NK-92 (cell line): Measurements from ENCODE around the gene SLC17A7.

Source experiments
- DNase-seq: peaks from one replicate; lab custom pipeline; 2025; ENCODE audit not compliant: unreplicated experiment; lab: John Stamatoyannopoulos, UW

Gene SLC17A7

DNA sequence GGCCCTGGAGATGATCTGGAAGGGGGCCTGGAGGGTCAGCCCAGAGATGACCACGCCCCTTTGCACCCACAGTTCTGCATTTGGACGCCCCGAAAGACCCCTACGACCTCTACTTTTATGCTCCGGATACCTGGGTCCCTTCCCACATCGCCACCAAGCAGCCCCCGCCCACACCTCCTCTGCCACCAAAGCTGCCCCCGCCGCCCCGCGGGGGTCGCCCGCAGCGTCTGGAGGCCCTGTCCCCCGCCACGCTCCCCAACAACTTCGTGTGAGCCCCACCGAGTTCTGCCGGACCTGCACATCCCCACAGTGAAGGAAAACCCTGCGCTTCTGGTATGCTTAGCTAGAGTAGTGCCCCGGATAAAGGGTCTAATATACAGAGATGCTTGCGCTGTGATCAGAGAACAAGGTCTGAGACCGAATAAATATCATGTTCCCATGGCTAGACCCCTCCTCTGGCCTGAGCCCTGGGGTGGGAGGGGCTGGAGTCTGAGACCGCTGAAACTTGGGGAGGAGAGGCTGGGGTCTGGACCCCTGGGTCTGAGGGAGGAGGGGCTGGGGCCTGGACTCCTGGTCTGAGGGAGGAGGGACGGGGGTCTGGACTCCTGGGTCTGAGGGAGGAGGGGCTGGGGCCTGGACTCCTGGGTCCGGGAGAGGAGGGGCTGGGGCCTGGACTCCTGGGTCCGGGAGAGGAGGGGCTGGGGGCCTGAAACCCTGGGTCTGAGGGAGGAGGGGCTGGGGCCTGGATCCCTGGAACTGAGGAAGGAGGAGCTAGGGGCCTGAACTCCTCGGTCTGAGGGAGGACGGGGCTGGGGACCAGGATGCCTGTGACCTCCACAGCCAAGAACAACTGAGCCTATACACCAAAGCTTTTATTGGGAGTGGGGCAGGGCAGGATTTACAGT lies 12.5 kb downstream of the SLC17A7 start:
- no peak for DNase-seq

DNA sequence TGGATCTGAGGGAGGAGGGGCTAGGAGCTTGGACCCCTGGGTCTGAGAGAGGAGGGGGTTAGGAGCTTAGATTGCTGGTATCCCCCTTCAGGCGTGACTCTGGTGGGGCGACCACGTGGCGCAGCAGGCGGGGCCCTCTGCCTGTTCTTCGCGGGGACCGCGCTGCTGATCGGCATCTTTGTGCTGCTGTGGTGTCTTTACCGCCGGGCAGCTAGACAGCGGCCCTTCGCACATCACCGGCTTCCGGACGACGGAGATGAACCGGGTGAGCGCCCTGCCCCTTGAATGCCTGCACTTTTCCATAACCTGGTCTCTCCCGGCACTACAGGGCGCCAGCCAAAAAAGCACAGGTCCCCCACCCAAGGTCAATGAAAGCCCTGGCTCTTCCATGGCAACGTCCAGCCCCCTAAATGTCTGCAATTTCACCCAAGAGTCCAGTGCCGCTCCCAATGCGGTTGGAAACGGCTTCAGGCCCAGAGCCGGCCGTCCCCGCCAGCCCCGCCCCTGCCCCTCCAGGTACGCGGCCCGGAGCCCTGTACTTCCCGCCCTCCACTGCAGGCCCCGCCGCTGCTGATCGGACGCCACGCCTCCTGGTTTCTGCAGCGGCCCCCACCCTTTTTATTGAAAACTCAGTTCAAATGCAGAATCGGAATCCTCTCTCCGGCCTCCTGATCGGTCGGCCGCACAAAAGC lies 13.3 kb downstream of the SLC17A7 start:
- no peak for DNase-seq

DNA sequence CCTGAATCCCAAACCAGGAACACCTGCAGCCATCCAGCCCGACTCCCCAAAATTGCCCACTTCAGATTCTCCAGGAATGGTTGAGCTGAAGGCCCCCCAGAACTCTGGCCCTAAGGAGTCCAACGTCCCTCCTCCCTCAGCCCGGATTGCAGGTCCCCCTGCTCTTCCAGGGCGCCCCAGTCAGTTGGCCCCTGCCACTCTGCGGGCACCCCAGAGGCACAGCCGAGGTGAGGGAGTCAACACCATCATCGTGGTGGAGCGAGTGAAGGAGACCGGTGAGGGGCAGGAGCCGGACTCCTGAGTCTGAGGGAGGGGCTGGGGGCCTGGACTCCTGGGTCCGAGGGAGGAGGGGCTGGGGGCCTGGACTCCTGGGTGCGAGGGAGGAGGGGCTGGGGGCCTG lies 14.0 kb downstream of the SLC17A7 start:
- no peak for DNase-seq

DNA sequence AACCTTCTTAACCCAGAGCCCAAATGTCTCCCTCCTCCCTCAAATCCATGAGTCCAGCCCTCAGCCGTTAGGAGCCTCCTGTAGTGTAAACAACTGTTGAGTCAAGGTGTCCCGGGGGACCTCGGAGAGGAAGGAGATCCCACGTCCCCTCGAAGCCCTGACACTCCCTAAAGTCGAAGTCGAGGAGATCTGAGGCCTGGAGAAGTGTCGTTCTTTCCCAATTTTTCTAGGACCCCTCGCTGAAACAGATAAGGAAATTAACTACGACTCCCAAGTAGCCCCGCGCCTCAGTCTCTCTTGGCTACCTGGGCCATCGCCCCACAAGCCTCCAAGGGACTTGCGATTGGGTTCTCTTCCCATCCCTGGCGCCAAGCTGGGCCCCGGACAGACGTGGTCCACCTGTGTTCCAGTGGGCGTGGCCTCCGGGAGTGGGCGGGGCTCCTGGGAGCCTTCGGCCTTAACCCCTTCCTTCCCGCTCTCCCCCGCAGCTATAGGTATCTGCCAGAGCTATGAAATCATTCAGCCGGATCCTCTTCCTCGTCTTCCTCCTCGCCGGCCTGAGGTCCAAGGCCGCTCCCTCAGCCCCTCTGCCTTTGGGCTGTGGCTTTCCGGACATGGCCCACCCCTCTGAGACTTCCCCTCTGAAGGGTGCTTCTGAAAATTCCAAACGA lies 15.3 kb downstream of the SLC17A7 start:
- no peak for DNase-seq

DNA sequence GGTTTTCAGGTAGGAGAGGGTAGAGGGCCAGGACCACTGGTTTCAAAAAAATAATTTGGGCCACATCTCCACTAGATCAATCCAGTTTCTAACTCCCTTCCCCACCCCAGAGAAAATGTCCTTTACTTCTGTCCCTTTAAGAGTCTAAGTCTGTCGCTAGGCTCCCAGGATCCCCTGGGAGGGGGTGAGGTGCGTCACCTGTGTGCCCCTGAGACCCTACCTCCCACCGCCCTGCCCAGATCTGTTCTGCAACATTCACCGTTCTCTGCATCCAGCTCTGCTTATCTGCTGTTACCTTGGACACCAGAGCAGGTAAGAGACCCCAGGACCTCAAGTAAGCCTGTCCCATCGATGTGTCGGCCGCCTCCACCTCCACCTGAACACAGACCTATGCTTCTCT lies 16.1 kb downstream of the SLC17A7 start, which contains the start of gene GFY:
TSS of gene GFY (plus strand) at position 211 of the 400 bp plus-strand sequence. CDS start 1,043 bp downstream, outside the sequence.
- no peak for DNase-seq

DNA sequence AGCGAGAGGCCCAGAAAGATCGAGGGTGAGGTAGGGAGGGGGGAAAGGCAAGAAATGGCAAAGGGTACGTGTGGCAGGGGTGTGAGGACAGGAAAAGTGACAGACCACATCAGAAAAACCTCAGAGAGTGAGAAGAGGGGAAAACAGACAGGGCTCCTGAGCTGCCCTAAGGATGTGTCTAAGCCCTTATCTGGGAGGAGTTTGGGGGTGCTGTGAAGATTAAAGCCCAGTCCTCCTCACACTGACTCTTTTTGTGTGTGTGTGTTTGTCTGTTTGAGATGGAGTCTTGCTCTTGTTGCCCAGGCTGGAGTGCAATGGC lies 17.4 kb downstream of the SLC17A7 start:
- DNase-seq = no peak

DNA sequence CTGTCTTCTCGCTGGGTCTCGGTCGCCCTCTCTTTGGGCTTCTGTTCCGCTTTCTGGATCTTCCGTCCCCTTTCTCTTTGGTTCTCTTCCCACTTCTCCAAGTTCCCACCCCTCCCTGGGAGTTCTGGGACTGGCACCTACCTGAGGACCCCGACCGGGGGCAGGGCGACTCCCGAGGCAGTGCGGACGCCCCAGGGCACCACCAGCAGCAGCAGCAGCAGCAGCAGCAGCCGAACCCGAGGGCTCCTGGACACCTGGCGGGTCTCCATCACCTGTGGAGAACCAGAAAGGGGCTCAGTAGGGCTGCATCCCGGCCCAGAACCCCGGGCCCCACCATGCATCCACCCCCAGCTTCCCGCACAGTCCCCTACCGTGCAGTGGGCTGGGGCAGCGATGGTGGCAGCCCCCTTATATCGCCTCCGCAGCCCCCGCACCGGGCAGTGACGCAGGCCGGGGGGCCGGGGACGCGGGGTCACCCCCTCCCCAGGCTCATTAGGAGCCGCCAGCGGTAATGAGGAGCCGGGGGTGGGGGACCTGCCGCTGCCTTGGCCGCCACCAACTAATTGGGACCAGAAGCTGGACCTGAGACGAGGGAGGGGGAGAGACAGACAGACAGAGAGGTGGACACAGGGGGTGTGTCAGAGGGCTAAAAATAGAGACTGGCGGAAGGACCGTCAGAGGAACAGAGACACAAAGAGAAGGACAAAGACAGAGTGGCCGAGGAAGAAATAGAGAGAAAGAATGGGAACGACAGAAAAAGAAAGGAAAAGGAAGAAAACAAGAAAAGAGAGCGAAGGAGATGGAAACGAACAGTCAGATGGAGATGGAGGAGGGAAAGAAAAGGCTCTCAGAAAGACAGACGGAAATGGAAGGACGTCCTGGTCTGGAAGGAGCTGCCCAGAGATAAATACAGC lies 18.0 kb downstream of the SLC17A7 start, which contains the start of gene PTH2:
TSS of gene PTH2 (minus strand) at position 371 of the 914 bp plus-strand sequence. CDS start at position 269, 102 bp downstream.
- DNase-seq = no peak

DNA sequence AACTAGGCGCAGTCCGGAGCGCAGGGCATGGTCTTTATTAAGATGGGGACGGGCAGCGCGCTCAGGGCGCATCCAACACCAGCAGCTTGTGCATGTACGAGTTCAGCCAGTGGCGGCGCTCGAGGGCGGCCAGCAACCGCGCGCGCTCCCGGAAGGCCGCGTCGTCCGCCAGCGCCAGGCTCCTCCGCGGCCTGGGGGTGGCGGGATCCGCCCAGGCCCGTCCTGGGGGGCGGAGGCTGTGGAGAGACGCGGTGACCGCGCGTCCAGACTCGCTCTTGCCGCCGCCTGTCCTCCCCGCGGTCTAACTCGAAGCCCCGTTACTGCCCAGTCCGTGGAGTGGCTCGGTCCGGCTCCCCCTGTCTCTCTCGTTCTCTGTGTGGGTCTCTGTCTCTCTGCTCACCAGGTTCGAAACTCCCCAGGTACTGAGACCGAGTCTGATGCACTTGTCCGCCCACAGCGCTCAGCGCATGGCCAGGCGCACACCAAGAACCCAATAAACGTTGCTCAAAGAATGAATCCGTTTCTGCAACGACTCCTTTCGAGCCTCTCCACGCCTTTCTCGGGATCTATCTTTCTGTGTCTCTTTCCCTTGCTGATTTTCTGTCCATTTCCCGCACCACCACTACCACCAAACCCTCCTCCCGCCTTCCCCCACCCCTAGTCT lies 18.8 kb downstream of the SLC17A7 start:
- no peak for DNase-seq

DNA sequence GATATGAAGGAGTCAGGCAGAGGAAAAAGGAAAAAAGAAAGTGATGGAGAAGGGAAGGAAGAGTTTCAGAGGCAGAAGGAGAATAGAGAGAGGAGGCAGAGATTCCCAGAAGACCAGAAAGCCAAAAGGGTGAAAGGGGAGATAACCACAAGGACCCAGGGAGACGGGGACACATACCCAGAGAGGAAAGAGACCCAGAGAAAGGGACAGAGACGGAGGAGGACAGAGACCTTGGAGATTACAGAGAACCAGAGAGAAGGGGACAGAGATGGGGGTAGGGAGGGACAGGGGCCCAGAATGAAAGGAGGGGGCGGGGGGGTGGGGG lies 19.5 kb downstream of the SLC17A7 start:
- no peak for DNase-seq

DNA sequence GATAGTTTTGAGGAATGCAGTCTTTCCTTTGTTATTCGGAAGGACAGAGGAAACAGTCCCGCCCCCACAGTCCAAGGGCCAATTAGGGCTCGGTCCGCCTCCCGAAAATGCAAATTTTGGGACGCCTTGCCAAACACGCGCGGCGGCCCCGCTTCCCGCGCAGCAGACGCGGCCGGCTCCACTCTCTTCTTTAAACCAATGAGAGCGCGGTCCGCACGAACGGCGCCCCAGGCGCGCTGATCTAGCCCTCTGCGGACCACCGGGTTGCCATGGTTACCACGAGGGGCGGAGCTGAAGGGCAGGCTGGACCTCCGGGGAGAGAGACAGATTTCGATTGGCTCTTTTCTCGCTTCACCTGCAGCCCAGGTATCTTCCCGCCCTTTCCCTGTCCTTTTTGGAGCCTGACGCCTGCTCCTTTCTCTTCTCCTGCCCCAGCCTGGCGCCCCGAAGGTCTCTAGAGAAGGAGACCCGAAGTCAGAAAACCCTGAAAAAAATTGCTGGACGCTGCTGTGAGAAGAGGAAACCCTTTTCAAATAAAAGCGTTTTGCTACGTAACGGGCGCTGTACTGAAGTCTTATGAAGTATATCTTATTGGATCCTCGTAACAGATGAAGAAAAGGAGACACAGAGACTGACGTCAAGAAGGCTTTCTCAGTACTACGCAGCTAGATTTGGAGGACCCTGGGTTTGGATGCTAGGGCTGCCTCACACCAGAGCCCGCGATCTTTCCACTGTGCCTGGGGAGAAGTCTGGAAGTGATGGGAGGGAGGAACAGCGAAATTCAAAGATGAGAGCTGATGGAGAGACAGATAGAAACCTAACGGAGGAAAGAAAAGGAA lies 20.1 kb downstream of the SLC17A7 start:
- no peak for DNase-seq

DNA sequence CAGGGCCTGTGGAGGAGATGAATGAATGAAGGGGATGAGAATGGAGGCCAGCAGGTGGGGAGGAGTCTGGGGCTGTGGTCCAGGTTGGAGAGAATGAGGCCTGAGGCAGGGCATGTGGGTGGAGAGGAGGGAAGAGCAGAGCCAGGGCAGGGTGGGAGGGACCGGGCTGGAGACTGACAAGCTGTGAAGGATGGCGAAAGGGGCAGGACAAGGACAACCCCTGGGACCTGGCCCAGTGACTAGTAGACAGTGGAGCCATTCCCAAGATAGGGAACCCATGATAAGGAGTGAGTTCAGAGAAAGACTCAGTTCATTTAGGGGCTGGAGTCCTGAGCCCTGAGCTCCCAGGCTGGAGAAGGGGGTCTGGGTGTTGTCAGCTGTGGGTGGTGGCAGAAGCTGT lies 21.1 kb downstream of the SLC17A7 start:
- no peak for DNase-seq

DNA sequence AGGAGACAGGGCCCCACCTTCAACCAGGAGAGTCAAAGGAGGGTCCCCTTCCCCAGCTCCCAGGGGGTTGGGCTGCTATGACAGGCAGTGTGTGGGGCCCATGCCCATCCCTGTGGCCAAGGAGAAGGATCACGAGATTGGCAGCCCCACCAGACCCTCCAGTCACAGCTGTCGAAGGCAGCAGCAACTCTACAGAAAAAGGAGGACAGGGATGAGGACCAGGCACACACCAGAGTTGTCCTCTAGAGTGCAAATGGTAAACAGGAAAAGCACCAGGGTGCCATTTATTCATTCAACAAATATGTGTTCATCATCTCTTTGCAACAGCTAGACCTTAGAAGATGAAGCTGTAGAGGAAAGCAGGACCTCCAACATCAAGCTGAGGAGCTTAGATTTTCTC lies 22.2 kb downstream of the SLC17A7 start:
- no peak for DNase-seq

DNA sequence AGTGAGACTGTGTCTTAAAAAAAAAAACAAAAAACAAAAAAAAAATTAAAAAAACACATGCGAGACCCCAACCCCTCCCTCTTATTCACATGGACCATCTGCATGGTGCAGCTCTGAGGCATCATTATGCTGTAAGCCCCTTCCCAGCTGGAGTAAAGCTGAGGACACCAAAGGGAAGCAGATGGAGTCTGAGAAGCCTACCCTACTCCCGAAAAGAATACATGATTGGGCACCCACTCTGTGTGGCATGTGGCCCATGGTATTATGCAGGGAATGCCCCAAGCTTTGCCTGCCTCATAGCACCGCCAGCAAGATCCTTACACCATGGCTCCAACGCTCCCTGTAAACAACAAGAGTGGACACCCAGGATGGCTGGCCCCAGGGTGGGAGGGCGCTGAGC lies 22.8 kb downstream of the SLC17A7 start:
- no peak for DNase-seq

DNA sequence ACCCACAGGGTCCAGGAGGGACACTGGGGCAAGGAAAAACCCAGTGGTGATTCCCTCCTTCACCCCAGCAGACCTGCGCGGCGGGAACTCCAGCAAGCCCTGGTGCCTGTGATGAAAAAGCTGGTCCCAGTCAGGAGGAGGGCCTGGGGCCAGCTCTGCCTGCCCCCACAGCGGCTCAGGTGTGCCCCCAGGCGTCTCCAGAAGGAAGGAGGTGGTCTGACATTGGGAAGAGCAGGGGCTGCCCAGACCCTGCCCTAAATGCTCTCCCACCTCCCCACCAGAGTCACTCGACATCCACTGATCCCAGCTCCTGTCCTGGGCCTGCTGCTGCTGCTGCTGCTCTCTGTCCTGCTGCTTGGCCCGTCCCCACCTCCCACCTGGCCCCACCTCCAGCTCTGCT lies 24.2 kb downstream of the SLC17A7 start:
- DNase-seq = no peak

DNA sequence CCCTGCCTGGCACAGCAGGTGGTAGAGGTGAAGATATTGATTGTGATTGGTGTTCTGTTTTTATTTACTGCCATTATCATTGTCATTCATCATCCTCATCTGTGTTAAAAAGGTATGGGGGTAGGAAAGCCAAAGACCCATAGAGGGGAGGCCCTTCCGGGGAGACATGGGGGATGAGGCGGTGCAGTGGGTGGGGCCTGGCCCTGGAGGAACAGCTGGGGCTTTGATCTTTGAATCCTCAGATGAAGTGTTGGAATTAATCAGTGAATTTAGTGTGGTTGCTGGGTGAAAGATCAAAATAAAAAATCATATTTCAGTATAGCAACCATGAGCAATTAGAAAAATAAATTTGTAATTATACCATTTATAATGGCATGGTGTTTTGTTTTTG lies 25.5 kb downstream of the SLC17A7 start:
- DNase-seq = no peak

DNA sequence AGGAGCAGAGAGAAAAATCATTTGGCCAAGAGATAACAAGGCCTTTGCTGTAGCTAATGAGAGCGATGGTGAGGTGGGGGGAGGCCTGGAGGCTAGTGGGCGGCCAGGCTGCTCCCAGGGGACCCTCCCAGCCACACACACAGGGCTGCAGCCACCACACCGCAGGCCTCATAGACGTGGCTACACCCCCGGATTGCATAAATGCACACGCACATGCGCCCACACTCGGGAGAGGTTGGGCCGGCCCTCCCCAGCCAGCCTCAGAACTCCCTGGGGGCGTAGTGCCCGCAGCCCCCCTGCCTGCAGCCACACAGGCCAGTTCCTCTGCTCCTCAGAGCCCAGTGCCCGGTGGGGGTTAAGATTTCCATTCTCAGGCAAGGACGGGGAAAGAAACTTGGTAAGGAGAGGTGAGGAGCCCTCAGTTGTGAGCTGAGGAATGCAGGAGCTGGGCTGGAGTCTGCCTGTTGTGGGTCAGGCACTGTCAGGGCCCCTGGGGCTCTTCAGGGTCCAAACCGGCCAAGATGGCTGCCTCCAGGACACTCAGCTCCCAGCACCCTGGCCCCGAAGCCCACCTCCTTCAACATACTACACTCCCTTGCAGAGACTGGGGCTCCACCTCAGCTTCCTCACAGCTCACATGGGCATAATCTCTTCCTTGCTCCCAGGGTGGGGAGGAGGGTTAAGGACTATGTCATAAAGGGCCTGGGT lies 26.1 kb downstream of the SLC17A7 start:
- DNase-seq = no peak

DNA sequence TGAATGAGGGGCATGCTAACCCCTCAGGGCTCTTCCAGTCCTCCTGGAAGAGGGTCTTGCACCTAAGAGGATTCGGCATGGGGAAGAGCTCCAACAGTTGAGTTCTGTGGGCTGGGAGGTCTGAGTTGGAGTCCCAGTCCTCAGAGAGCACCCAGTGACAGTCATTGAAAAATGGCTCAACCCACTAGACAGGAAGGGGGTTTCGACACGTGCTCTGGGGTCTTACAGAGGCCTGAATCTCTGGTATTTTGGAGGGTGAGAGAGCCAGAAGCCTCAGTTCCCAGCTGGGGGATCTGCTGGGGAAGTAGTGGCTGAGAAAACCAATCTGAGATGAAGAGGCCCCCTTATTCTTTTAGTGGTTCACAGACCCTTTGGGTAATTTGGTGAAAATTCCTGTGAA lies 27.1 kb downstream of the SLC17A7 start:
- no peak for DNase-seq

DNA sequence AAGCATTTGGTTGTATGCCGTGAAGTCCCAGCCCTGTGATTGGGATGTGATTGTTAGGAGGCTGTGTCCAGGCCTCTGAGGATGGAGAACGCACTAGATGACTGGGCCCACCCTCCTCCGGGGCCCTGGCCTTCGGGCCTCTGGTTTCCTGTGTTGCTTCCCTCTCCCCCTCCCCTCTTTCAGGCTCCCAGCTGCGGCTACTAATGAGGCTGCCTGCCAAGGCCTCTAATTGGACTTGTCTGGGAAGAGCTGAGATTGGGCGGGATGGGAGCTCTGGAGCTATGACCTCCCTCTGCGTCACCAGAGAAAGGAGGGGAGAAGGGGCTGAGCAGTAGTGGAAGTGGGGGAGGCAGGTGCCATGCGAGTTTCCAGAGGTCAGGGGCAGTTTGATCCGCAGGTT lies 28.0 kb downstream of the SLC17A7 start:
- no peak for DNase-seq
